ENCODE measurements around the gene DCHS2.

Gene DCHS2

GRCh38 chr4:154507156-154507555 lies 15.6 kb upstream of the DCHS2 start:
- DNase-seq (ENCODE audit: low read depth, low spot score), result no peak
- no peak for TF ChIP-seq CTCF (IDR thresholded peaks at IDR 0.05; ENCODE audit: insufficient read depth, low read length, missing control alignments)
- H3K4me3 ChIP-seq (ENCODE audit: low read depth, low read length), result no peak overlapping the region
- ChIA-PET POLR2A (interaction anchor here (0.7 kb wide), 1 partner anchor 111 kb away, joined by 3 read pairs; no protein-coding TSS in a partner anchor), CTCF (interaction anchor here (0.9 to 3.4 kb wide), 6 partner anchors 10 to 722 kb away, joined by 3 to 19 read pairs (median 5); no protein-coding TSS in a partner anchor)

GRCh38 chr4:154506253-154506652 lies 14.7 kb upstream of the DCHS2 start:
- TF ChIP-seq CTCF (IDR thresholded peaks at IDR 0.05; ENCODE audit: insufficient read depth, low read length, missing control alignments), result peak; percentile 35
- DNase-seq (ENCODE audit: low read depth, low spot score), result no peak
- H3K4me3 ChIP-seq (ENCODE audit: low read depth, low read length), result no peak overlapping the region
- ChIA-PET POLR2A (no interaction called here), CTCF (interaction anchor here (0.9 to 3.4 kb wide), 6 partner anchors 11 to 721 kb away, joined by 3 to 19 read pairs (median 5); no protein-coding TSS in a partner anchor)

GRCh38 chr4:154503598-154503997 lies 12.0 kb upstream of the DCHS2 start:
- TF ChIP-seq CTCF (IDR thresholded peaks at IDR 0.05; ENCODE audit: insufficient read depth, low read length, missing control alignments), result peak; percentile 36
- ChIA-PET POLR2A (no interaction called here), CTCF (no interaction called here)
- no peak overlapping the region for H3K4me3 ChIP-seq (ENCODE audit: low read depth, low read length)
- DNase-seq (ENCODE audit: low read depth, low spot score), result no peak

- CTCF ChIA-PET, result no interaction called here
- DNase-seq (ENCODE audit: low read depth, low spot score), result no peak
- H3K4me3 ChIP-seq (ENCODE audit: low read depth, low read length), result no peak overlapping the region
- POLR2A ChIA-PET, result no interaction called here
- TF ChIP-seq CTCF (IDR thresholded peaks at IDR 0.05; ENCODE audit: insufficient read depth, low read length, missing control alignments), result no peak
These were observed 10.5 kb upstream of the DCHS2 start for GRCh38 chr4:154502111-154502510.

GRCh38 chr4:154497889-154498288 lies 6.3 kb upstream of the DCHS2 start:
- ChIA-PET POLR2A (no interaction called here), CTCF (no interaction called here)
- DNase-seq (ENCODE audit: low read depth, low spot score), result no peak
- no peak overlapping the region for H3K4me3 ChIP-seq (ENCODE audit: low read depth, low read length)
- TF ChIP-seq CTCF (IDR thresholded peaks at IDR 0.05; ENCODE audit: insufficient read depth, low read length, missing control alignments), result no peak

GRCh38 chr4:154495867-154496266 lies 4.3 kb upstream of the DCHS2 start:
- DNase-seq (ENCODE audit: low read depth, low spot score), result no peak
- H3K4me3 ChIP-seq (ENCODE audit: low read depth, low read length), result no peak overlapping the region
- POLR2A ChIA-PET, result no interaction called here
- no peak for TF ChIP-seq CTCF (IDR thresholded peaks at IDR 0.05; ENCODE audit: insufficient read depth, low read length, missing control alignments)
- CTCF ChIA-PET, result interaction anchor here (0.7 kb wide), 1 partner anchor 11 kb away, joined by 3 read pairs; no protein-coding TSS in a partner anchor
